Ammon's horn (tissue), 1 donor: Measurements from ENCODE around the gene CTNS.
A peak's percentile ranks its signal among the peaks of the same experiment; 100 is the strongest.

Experiments
- DNase-seq: peaks from one replicate; pipeline ENCODE4 v3.0.0-alpha.2; 2016; ENCODE audit warnings: low spot score

CTNS gene

DNA sequence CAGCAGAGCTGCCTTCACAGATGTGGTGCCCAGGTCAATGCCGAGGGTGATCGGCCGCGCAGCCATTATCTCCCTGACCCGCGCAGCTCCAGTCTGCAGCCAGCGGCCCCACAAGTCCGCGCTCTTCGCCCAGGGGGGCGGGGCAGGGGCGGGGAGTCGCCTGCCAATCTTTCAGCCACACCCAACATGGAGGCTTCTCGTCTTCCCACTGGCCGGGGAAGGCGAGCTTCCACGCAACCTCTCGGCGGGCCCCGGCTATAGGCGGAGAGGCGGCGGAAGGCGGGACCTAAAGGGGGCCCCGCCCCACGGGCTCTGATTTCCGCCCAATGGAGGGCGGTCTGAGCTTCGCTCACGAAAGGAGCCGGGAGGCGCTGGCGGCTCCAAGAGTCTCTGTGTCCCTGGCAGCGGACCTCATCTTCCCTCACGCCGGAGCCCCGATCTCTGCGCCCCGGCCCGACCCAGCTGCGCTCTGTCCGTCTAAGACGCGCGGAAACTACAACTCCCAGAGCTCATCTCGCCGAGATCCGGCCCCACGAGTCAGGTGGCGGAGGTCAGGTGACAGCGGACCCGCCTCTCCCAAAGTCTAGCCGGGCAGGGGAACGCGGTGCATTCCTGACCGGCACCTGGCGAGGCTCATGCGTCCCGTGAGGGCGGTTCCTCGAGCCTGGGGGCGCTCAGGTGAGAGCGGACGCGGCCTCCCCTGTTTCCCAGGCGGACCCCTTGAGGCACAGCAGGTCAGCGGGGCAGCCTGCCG, at the start of gene CTNS, which contains the start of gene SHPK:
TSS of gene CTNS (plus strand) at position 607 of the 754 bp plus-strand sequence. CDS start 3,447 bp downstream, outside the sequence.
TSS of gene SHPK (minus strand) at position 97 of the 754 bp plus-strand sequence. CDS start at position 66, 31 bp downstream.
- DNase-seq: peak; percentile 98

GRCh38 chr17:3589784-3590183, 46.8 kb upstream of the CTNS start:
- no peak for DNase-seq

- no peak for DNase-seq
Measured at GRCh38 chr17:3590231-3590630, 46.3 kb upstream of the CTNS start.

- DNase-seq: no peak
Measured at GRCh38 chr17:3590768-3591167, 45.8 kb upstream of the CTNS start.

GRCh38 chr17:3592216-3592860, 44.2 kb upstream of the CTNS start:
- DNase-seq: no peak

DNA sequence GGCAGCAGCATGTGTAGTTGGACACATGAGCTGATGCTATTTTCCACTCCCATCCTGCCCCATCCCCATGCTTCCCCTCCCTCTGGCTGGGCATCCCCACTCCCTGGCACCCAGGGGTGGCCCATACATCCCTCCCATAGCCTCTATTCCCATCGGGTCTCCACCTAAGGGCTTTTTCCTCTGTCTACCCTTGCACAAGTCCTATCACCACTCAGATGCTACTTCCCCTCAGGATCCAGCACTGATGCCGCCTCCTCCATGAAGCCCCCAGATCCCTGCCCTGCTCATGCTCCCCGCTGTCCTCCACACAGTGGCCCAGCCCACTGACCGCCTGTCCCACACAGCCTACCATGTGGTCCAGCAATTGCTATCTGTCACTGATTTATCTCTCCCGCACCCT, 43.2 kb upstream of the CTNS start:
- no peak for DNase-seq

DNA sequence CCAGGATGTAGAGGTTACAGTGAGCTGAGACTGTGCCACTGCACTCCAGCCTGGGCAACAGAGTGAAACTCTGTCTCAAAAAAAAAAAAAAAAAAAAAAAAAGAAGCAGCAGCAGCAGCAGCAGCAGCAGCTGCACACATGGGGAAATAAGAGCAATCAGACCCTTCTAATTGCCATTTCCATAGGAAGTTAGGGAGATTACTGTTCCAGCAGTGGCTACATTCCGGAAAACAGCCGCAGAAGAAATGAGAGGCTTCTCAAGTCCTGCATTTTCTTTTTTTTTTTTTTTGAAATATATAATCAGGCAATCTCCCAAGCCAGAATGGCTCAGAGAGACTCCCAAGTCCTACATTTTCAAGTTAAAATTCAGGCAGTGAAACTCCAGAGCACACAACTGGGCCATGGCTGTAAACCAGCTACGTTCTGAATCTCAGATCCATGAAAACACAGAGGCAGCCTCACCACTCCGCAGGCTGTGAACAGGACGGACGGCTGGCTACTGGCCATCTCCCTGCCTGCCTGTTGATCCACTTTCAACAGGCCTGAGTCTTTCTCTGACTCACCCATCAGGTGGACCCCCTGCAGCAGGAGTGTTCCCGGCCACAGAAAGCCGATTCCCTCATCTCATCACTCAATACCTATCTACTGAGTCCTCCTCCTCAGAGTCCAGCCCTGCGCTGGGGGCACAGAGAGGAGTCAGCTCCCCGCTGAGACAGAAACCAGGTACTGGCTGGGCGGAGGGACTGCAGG, 42.3 kb upstream of the CTNS start:
- peak; percentile 72 for DNase-seq

GRCh38 chr17:3594976-3595375, 41.6 kb upstream of the CTNS start:
- DNase-seq: no peak

GRCh38 chr17:3596804-3597464, 39.6 kb upstream of the CTNS start:
- no peak for DNase-seq

GRCh38 chr17:3598078-3598477, 38.5 kb upstream of the CTNS start:
- no peak for DNase-seq

DNA sequence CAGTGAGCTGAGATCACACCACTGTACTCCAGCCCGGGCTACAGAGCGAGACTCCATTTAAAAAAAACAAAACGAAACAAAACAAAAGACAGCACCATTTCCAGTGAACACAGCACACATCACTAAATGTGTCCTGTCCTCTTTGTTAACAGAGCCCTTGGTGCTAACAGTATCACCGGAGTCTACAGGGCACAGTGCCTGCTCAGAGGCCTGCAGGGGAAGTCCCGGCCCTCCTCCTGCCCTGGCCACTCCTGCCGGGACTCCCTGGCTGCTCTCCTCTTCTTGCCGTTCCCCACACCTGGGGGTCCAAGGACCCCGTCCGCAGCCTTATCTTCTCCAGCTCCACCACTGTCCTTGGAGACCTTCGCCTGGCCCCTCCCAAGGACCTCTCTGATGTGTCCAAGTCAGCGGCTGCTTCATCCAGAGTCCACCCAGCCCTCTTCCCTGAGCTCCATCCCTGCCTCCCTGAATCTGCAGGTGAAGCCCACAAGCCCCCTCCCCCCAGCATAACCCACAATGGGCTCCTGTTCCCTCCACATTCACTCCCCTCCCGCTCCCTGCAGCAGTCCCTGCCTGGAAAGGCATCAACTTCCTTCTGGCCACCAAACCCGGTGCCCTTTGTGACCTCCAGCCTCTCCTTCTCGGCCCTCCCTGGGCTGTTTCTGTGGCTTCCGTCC, 35.9 kb upstream of the CTNS start:
- no peak for DNase-seq

DNA sequence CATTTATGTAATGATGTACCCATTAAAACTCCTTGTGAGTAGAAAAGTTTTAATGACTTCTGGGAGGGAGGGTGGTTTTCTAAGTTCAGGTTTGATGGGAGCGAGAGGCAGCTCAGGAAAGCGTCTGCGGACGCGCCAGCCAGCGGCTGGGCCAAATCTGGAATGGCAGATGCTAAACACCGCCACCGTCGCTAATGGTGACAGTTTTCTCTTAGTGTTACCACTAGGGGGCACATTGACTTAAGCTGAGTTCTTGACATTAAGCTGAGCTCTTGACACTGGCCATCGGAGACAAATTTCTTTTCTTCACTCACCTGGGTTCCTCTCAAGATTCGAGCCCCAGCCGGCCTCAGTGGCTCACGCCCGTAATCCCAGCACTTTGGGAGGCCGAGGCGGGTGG, 34.1 kb upstream of the CTNS start:
- no peak for DNase-seq

GRCh38 chr17:3603119-3603869, 33.3 kb upstream of the CTNS start:
- no peak for DNase-seq

GRCh38 chr17:3603870-3604259, 32.7 kb upstream of the CTNS start:
- no peak for DNase-seq

GRCh38 chr17:3609689-3610088, 26.9 kb upstream of the CTNS start:
- no peak for DNase-seq

- no peak for DNase-seq
Measured at GRCh38 chr17:3610523-3610922, 26.0 kb upstream of the CTNS start.

- no peak for DNase-seq
Measured at GRCh38 chr17:3613124-3613523, 23.4 kb upstream of the CTNS start.

- DNase-seq: no peak
Measured at GRCh38 chr17:3615160-3615870, 21.2 kb upstream of the CTNS start.

DNA sequence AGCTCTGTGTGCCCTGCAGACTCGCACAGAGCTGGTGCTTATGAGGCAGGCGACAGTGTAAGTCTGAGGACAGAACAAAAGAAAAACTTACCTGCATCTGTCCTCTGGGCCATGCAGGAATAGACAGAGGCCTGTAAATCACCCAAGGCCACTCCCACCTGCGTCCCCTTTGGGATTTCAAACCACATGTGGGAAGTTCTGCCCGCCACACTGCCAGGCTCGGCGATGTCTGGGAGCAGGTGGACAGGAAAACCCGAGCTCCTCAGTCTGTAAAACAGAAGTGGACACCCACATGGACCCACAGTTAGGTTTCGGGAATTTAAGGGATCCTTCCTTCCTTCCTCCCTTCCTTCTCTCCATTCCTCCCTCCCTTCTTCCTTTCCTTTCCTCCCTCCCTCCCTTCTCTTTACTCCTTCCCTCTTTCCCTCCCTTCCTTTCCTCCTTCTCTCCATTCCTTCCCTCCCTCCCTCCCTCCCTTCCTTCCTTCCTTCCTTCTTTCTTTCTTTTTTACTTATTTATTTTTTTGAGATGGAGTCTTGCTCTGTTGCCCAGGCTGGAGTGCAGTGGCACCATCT, 15.3 kb upstream of the CTNS start:
- no peak for DNase-seq
